Stomach (tissue), 9 donors: ENCODE data around the gene HTRA2. TPM values are rescaled to one million over a fixed set of nuclear protein-coding genes. Genes with fewer than 3 reads are reported as not detected.

ENCODE experiments used
- DNase-seq, 2 donors: peaks; one replicate each; pipeline versions ENCODE4 v3.0.0 to v3.0.0-alpha.2; 2013 to 2019
- H3K27ac ChIP-seq, 5 donors: fragments of 200-600 bp in 4 of 5; sonication (generic) in 4 of 5; one replicate each; pipeline ENCODE4 v1.5.1; 2013 to 2019; ENCODE audit warnings: mild to moderate bottlenecking in 1 of 5, moderate library complexity in 1 of 5
- H3K27me3 ChIP-seq, 3 donors: fragments of 200-600 bp; sonication (generic); one replicate each; pipeline ENCODE4 v1.5.1; 2017 to 2019; ENCODE audit warnings: mixed run types in 1 of 3
- H3K36me3 ChIP-seq, 4 donors: fragments of 200-600 bp; sonication (generic); 1 replicate in 3 of 4; 2 replicates in 1 of 4; pipeline ENCODE4 v1.5.1; 2016 to 2019
- H3K4me1 ChIP-seq, 4 donors: fragments of 200-600 bp; sonication (generic); one replicate each; pipeline ENCODE4 v1.5.1; 2016 to 2019
- H3K4me3 ChIP-seq, 4 donors: fragments of 200-600 bp; sonication (generic) in 3 of 4; one replicate each; pipeline ENCODE4 v1.5.1; 2016 to 2019; ENCODE audit warnings: mild to moderate bottlenecking in 1 of 4
- H3K9me3 ChIP-seq, 4 donors: fragments of 200-600 bp; sonication (generic); one replicate each; pipeline ENCODE4 v1.5.1; 2016 to 2019
- EP300 ChIP-seq: sonication (generic); formaldehyde crosslinking; IDR thresholded peaks from one replicate; pipeline ENCODE4 v1.6.1; 2017; ENCODE audit warnings: antibody characterized with exemption
- POLR2A ChIP-seq, 4 donors: fragments of 450-650 bp; IDR thresholded peaks; one replicate each; pipeline ENCODE4 v1.6.1; 2016; ENCODE audit warnings: antibody characterized with exemption in 4 of 4, control low read depth in 2 of 4, mild to moderate bottlenecking in 1 of 4, moderate library complexity in 1 of 4
- POLR2AphosphoS5 ChIP-seq, 3 donors: sonication (generic); formaldehyde crosslinking; IDR thresholded peaks; one replicate each; pipeline ENCODE4 v1.6.1; 2016; ENCODE audit warnings: antibody characterized with exemption in 3 of 3
- WGBS, 5 donors: extraction: QIAGEN DNeasy Blood & Tissue Kit in 3 of 5; methylation state at CpG; one replicate each; pipeline versions ENCODE4 v1.1.5 to v1.1.7; 2013 to 2018; 5-methylcytosine and 5-hydroxymethylcytosine counted together
- intact Hi-C: fragments of 100-400 bp; cut with DNase I; formaldehyde crosslinking; loops from one replicate; pipeline ENCODE4 v1.15.1; 2023; ENCODE audit warnings: low total_unique reads
- polyA plus RNA-seq, 3 donors: library from polyadenylated mRNA; stranded (reverse); fragments of 200-250 nt; gene quantifications; one replicate each; pipeline ENCODE4 v1.2.3, GENCODE V29; 2013
- total RNA-seq, 5 donors: library from RNA; depleted of rRNA; stranded (reverse); fragments of >200 nt; gene quantifications; one replicate each; pipeline versions ENCODE4 v1.1.0 to v1.2.3, GENCODE V29; 2014 to 2016
- TF ChIP-seq, protein P1 (sequence below), 7 experiments: fragments of 450-650 bp in 4 of 7; fragments of 200-600 bp in 3 of 7; sonication (generic) in 3 of 7; IDR thresholded peaks; one replicate each; pipeline ENCODE4 v1.5.1; 2016 to 2019; ENCODE audit warnings: antibody characterized with exemption in 7 of 7, control low read depth in 2 of 7, mild to moderate bottlenecking in 1 of 7
- donor health status: healthy with polysubstance abuse.
- donor health status: Bipolar disorder and iron deficiency.
- donor health status: healthy.

The HTRA2 gene
- total and polyA plus RNA-seq, 8 donors: 7.6 to 60.0 (median 25.0) TPM

GRCh38 chr2:74515981-74516633, 13.6 kb upstream of the HTRA2 start:
- 6 to 11% (median 8%) methylated on average over 46 to 72 of the region's 72 CpGs for WGBS, 5 donors
- no peaks in the 10 kb centered on the region for H3K36me3 ChIP-seq
- H3K27me3 ChIP-seq: peaks cover 38 to 99% (median 89%) of the 10 kb centered on the region in 3 donors
- no peaks in the 10 kb centered on the region for H3K9me3 ChIP-seq
- DNase-seq: peak; percentile 62 to 90
- H3K27ac ChIP-seq: no peak overlapping the region
- peak overlapping the region; percentile 26 to 55 (median 36) for H3K4me3 ChIP-seq
- TF ChIP-seq EP300 (no peak), POLR2AphosphoS5 (IDR thresholded peaks at IDR 0.05) (no peak), POLR2A (IDR thresholded peaks at IDR 0.05) (no peak)
- TF ChIP-seq, protein P1, sequence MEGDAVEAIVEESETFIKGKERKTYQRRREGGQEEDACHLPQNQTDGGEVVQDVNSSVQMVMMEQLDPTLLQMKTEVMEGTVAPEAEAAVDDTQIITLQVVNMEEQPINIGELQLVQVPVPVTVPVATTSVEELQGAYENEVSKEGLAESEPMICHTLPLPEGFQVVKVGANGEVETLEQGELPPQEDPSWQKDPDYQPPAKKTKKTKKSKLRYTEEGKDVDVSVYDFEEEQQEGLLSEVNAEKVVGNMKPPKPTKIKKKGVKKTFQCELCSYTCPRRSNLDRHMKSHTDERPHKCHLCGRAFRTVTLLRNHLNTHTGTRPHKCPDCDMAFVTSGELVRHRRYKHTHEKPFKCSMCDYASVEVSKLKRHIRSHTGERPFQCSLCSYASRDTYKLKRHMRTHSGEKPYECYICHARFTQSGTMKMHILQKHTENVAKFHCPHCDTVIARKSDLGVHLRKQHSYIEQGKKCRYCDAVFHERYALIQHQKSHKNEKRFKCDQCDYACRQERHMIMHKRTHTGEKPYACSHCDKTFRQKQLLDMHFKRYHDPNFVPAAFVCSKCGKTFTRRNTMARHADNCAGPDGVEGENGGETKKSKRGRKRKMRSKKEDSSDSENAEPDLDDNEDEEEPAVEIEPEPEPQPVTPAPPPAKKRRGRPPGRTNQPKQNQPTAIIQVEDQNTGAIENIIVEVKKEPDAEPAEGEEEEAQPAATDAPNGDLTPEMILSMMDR (IDR thresholded peaks at IDR 0.05): no peak
- H3K4me1 ChIP-seq: peaks cover 32 to 39% (median 35%) of the 10 kb centered on the region in 4 donors
- intact Hi-C loops: no loop called here

- intact Hi-C loops: no loop called here
- no peak overlapping the region for H3K27ac ChIP-seq
- no peaks in the 10 kb centered on the region for H3K9me3 ChIP-seq
- no peak for DNase-seq
- H3K4me1 ChIP-seq: peaks cover 32 to 39% (median 35%) of the 10 kb centered on the region in 4 donors
- WGBS, 5 donors: 70 to 74% (median 73%) methylated on average over 13 of the region's 13 CpGs
- TF ChIP-seq, protein P1 (IDR thresholded peaks at IDR 0.05): no peak
- no peak for TF ChIP-seq POLR2A (IDR thresholded peaks at IDR 0.05)
- no peak for TF ChIP-seq POLR2AphosphoS5 (IDR thresholded peaks at IDR 0.05)
- TF ChIP-seq EP300: no peak
- H3K36me3 ChIP-seq: no peaks in the 10 kb centered on the region
- H3K4me3 ChIP-seq: peak overlapping the region in 3 of 4 donors; percentile 34 to 55 (median 39)
- peaks cover 38 to 93% (median 84%) of the 10 kb centered on the region in 3 donors for H3K27me3 ChIP-seq
Measured at GRCh38 chr2:74516650-74517049, 13.1 kb upstream of the HTRA2 start.

GRCh38 chr2:74522516-74522915, 7.2 kb upstream of the HTRA2 start:
- Histone ChIP-seq H3K27me3 (peaks cover 0 to 35% (median 25%) of the 10 kb centered on the region in 3 donors), H3K36me3 (peaks cover 16 to 24% (median 20%) of the 10 kb centered on the region in 4 donors), H3K9me3 (no peaks in the 10 kb centered on the region), H3K4me1 (peaks cover 0 to 14% (median 3%) of the 10 kb centered on the region in 4 donors), H3K27ac (no peak overlapping the region), H3K4me3 (no peak overlapping the region)
- DNase-seq: no peak
- no peak for TF ChIP-seq POLR2AphosphoS5 (IDR thresholded peaks at IDR 0.05)
- TF ChIP-seq POLR2A (IDR thresholded peaks at IDR 0.05): no peak
- TF ChIP-seq, protein P1 (IDR thresholded peaks at IDR 0.05): no peak
- no peak for TF ChIP-seq EP300
- WGBS, 5 donors: 72 to 89% (median 82%) methylated on average over 2 to 3 of the region's 3 CpGs
- intact Hi-C loops: no loop called here

DNA sequence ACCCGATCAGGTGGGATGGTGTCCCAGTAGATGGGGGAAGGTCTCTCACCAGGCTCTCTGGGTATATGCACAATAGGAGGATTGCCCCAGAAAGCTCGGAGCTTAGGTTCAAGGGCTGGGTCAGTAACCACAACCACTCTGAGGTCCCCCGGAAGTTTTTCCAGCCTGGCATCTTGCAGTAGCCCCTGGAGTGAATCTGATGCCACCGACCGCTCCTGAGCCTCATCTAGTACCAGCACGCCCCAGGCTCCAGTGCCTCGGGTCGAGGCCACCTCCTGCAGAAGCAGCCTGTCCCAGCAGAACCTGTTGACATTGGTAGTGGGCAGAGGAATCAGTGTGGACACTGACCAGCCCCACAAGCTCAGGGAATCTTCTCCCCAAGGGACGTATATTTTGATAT, 5.7 kb upstream of the HTRA2 start:
- intact Hi-C loops: no loop called here

More for the DNA sequence above, 5.7 kb upstream of the HTRA2 start:
- H3K36me3 ChIP-seq: peaks cover 23 to 31% (median 29%) of the 10 kb centered on the region in 4 donors
- DNase-seq: no peak
- no peaks in the 10 kb centered on the region for H3K9me3 ChIP-seq
- 83 to 89% (median 88%) methylated on average over 8 to 9 of the region's 9 CpGs for WGBS, 5 donors
- peaks cover 0 to 20% (median 10%) of the 10 kb centered on the region in 3 donors for H3K27me3 ChIP-seq
- H3K4me1 ChIP-seq: peaks cover 14 to 29% (median 18%) of the 10 kb centered on the region in 4 donors
- no peak overlapping the region for H3K27ac ChIP-seq
- TF ChIP-seq POLR2AphosphoS5 (IDR thresholded peaks at IDR 0.05): no peak
- TF ChIP-seq POLR2A (IDR thresholded peaks at IDR 0.05): no peak
- TF ChIP-seq, protein P1 (IDR thresholded peaks at IDR 0.05): no peak
- no peak for TF ChIP-seq EP300
- no peak overlapping the region for H3K4me3 ChIP-seq
